Stimulated activated CD8-positive, alpha-beta memory T cell treated with anti-CD3 and anti-CD28 coated beads, Interleukin-15, amount 100 ng/mL, for 4 hours (primary cell): Measurements from ENCODE around the gene NHEJ1.
"Not testable (repeated sequence)": the region's sequence is repeated elsewhere in the genome, so short reads cannot be mapped to it uniquely, and the experiment has no call there.

ENCODE experiments used
- DNase-seq, 2 donors: peaks; one replicate each; pipeline ENCODE4 v3.0.0-alpha.2; 2020; ENCODE audit warnings: low read depth in 2 of 2

NHEJ1 gene

GRCh38 chr2:219160186-219161017 is at the start of gene NHEJ1:
TSS of gene NHEJ1 (minus strand) at chr2:219160815. CDS start at chr2:219158362, 2,453 bp downstream.
- peak; percentile 83 to 86 for DNase-seq

GRCh38 chr2:219209236-219210195 is 48.9 kb upstream of the NHEJ1 start:
- DNase-seq, result no peak

GRCh38 chr2:219207884-219208740 is 47.5 kb upstream of the NHEJ1 start:
- DNase-seq, result no peak

GRCh38 chr2:219207134-219207883 is 46.7 kb upstream of the NHEJ1 start:
- DNase-seq, result no peak

GRCh38 chr2:219206328-219207133 is 45.9 kb upstream of the NHEJ1 start, which contains the start of gene ZFAND2B:
TSS of gene ZFAND2B (plus strand) at chr2:219206782. CDS start at chr2:219206988, 206 bp downstream.
- peak; percentile 84 to 92 for DNase-seq

GRCh38 chr2:219205981-219206327 is 45.3 kb upstream of the NHEJ1 start:
- no peak for DNase-seq

- no peak for DNase-seq
These were observed 44.5 kb upstream of the NHEJ1 start for GRCh38 chr2:219205165-219205538.

- no peak for DNase-seq
These were observed 44.0 kb upstream of the NHEJ1 start for GRCh38 chr2:219204425-219205164.

- not testable (repeated sequence) for DNase-seq
These were observed 40.7 kb upstream of the NHEJ1 start for GRCh38 chr2:219201331-219201730.

GRCh38 chr2:219200502-219201326 is 40.1 kb upstream of the NHEJ1 start:
- DNase-seq, result not testable (repeated sequence)

GRCh38 chr2:219199470-219200211 is 39.0 kb upstream of the NHEJ1 start:
- no peak for DNase-seq

GRCh38 chr2:219198974-219199373 is 38.4 kb upstream of the NHEJ1 start:
- no peak for DNase-seq

- DNase-seq, result no peak
These were observed 36.8 kb upstream of the NHEJ1 start for GRCh38 chr2:219197388-219197787.

GRCh38 chr2:219186754-219187456 is 26.3 kb upstream of the NHEJ1 start:
- DNase-seq, result no peak

- no peak for DNase-seq
These were observed 23.5 kb upstream of the NHEJ1 start for GRCh38 chr2:219184121-219184520.

- DNase-seq, result no peak
These were observed 22.6 kb upstream of the NHEJ1 start for GRCh38 chr2:219183151-219183772.
